SK-N-SH (cell line): ENCODE measurements around the gene GSTM4. TPM values are rescaled to one million over a fixed set of nuclear protein-coding genes. Genes with fewer than 3 reads are reported as not detected.

Source experiments
- CTCF ChIA-PET: fragments of 300-600, 350-600 bp; formaldehyde crosslinking; extraction: SDS; loops from one replicate; lab custom pipeline; 2021; lab: Yijun Ruan, JAX
- POLR2A ChIA-PET: fragments of 350-600 bp; sonication (Branson Sonifier 250); formaldehyde crosslinking; extraction: SDS; loops from one replicate; lab custom pipeline; 2020; ENCODE audit warnings: antibody characterized with exemption, inconsistent platforms; lab: Yijun Ruan, JAX
- DNase-seq: peaks from one replicate; pipeline ENCODE4 v3.0.0; 2012
- H2AFZ ChIP-seq: fragments of 200-600 bp; sonication (generic); 2 replicates; pipeline ENCODE4 v1.8.1; 2016; ENCODE audit warnings: antibody characterized with exemption, mild to moderate bottlenecking, low read depth
- H3F3A ChIP-seq: fragments of 200-600 bp; sonication (generic); replicated peaks from 2 replicates; pipeline ENCODE3; 2016; ENCODE audit warnings: antibody characterized with exemption, mild to moderate bottlenecking; ENCODE audit not compliant: insufficient read depth
- H3K27ac ChIP-seq, 2 experiments: fragments of 200-500 bp in 1 of 2; fragments of 200-600 bp in 1 of 2; sonication (Bioruptor generic) in 1 of 2; sonication (generic), shearing (Covaris generic) in 1 of 2; 2 replicates each; pipeline versions ENCODE4 v1.5.1 to v1.6.1; 2014 to 2016; ENCODE audit warnings: low read depth in 2 of 2, inconsistent platforms in 1 of 2, low read length in 1 of 2, mild to moderate bottlenecking in 1 of 2, mixed read lengths in 1 of 2
- H3K27me3 ChIP-seq: fragments of 200-600 bp; sonication (generic), shearing (Covaris generic); 2 replicates; pipeline ENCODE4 v1.6.1; 2016; ENCODE audit warnings: mixed run types; ENCODE audit not compliant: insufficient read depth
- H3K36me3 ChIP-seq, 2 experiments: fragments of 200-500 bp in 1 of 2; fragments of 200-600 bp in 1 of 2; sonication (Bioruptor generic) in 1 of 2; sonication (generic) in 1 of 2; replicated peaks in 1 of 2; 2 replicates each; pipeline versions ENCODE3 to v1.5.1; 2014 to 2016; ENCODE audit warnings: low read length in 1 of 2, mild to moderate bottlenecking in 1 of 2; ENCODE audit not compliant: insufficient read depth in 2 of 2, control insufficient read depth in 1 of 2
- H3K4me1 ChIP-seq, 2 experiments: fragments of 200-500 bp in 1 of 2; fragments of 200-600 bp in 1 of 2; sonication (Bioruptor generic) in 1 of 2; sonication (generic), shearing (Covaris generic) in 1 of 2; 2 replicates each; pipeline versions ENCODE4 v1.5.1 to v1.6.1; 2014 to 2016; ENCODE audit warnings: low read depth in 1 of 2, low read length in 1 of 2, mixed run types in 1 of 2; ENCODE audit not compliant: insufficient read depth in 2 of 2, control insufficient read depth in 1 of 2
- H3K4me2 ChIP-seq: fragments of 200-600 bp; sonication (generic), shearing (Covaris generic); 2 replicates; pipeline ENCODE4 v1.6.1; 2017; ENCODE audit warnings: mixed run types
- H3K4me3 ChIP-seq, 2 experiments: fragments of 200-500 bp in 1 of 2; fragments of 200-600 bp in 1 of 2; sonication (Bioruptor generic) in 1 of 2; sonication (generic), shearing (Covaris generic) in 1 of 2; 2 replicates each; pipeline versions ENCODE4 v1.5.1 to v1.8.1; 2014 to 2016; ENCODE audit warnings: low read depth in 2 of 2, inconsistent platforms in 1 of 2, low read length in 1 of 2, mild to moderate bottlenecking in 1 of 2, mixed read lengths in 1 of 2, moderate library complexity in 1 of 2
- H3K79me2 ChIP-seq: fragments of 200-600 bp; sonication (generic); 2 replicates; pipeline ENCODE4 v1.8.1; 2017; ENCODE audit warnings: mild to moderate bottlenecking; ENCODE audit not compliant: insufficient read depth
- H3K9ac ChIP-seq: fragments of 200-600 bp; sonication (generic); 2 replicates; pipeline ENCODE4 v1.6.1; 2017; ENCODE audit warnings: mixed run types
- H3K9me2 ChIP-seq: fragments of 200-600 bp; sonication (generic); 2 replicates; pipeline ENCODE4 v1.6.1; 2017; ENCODE audit warnings: mixed run types
- H3K9me3 ChIP-seq: fragments of 200-600 bp; sonication (generic); 2 replicates; pipeline ENCODE4 v1.6.1; 2017; ENCODE audit warnings: mixed run types, mild to moderate bottlenecking, moderate library complexity
- H4K20me1 ChIP-seq: fragments of 200-600 bp; sonication (generic); 2 replicates; pipeline ENCODE4 v1.6.1; 2017; ENCODE audit warnings: mild to moderate bottlenecking, mixed run types; ENCODE audit not compliant: insufficient read depth
- CHD2 ChIP-seq: fragments of 150-350 bp; IDR thresholded peaks from 2 replicates; pipeline ENCODE4 v1.6.1; 2018; ENCODE audit warnings: low read length; ENCODE audit not compliant: partially characterized antibody
- ELF1 ChIP-seq: IDR thresholded peaks from 2 replicates; pipeline ENCODE4 v1.4.0; 2012
- EP300 ChIP-seq, 2 experiments: IDR thresholded peaks; 2 replicates each; pipeline versions ENCODE4 v1.4.0 to v1.6.1; 2012; ENCODE audit warnings: borderline replicate concordance in 1 of 2, low read depth in 1 of 2, low read length in 1 of 2
- EZH2phosphoT487 ChIP-seq: fragments of 200-600 bp; sonication (generic); IDR thresholded peaks from 2 replicates; pipeline ENCODE4 v1.6.1; 2017; ENCODE audit warnings: low read depth, mixed run types, mild to moderate bottlenecking, antibody characterized with exemption, moderate library complexity, borderline replicate concordance
- FOXJ3 ChIP-seq: sonication (generic); formaldehyde crosslinking; IDR thresholded peaks from 2 replicates; pipeline ENCODE4 v1.5.1; 2020; ENCODE audit warnings: mild to moderate bottlenecking, missing genetic modification reagents
- FOXM1 ChIP-seq: IDR thresholded peaks from 2 replicates; pipeline ENCODE4 v1.4.0; 2012; ENCODE audit warnings: low read depth, mild to moderate bottlenecking
- GATA2 ChIP-seq: sonication (generic); formaldehyde crosslinking; IDR thresholded peaks from 2 replicates; pipeline ENCODE4 v1.5.0; 2020; ENCODE audit warnings: mild to moderate bottlenecking, missing genetic modification reagents
- JUND ChIP-seq: IDR thresholded peaks from 2 replicates; pipeline ENCODE4 v1.4.0; 2012
- MEF2A ChIP-seq: IDR thresholded peaks from 2 replicates; pipeline ENCODE4 v1.4.0; 2012; ENCODE audit warnings: low read depth, borderline replicate concordance
- RAD21 ChIP-seq: IDR thresholded peaks from 2 replicates; pipeline ENCODE4 v1.6.1; 2012; ENCODE audit warnings: mild to moderate bottlenecking, low read length
- RCOR1 ChIP-seq: fragments of 150-350 bp; IDR thresholded peaks from 2 replicates; pipeline ENCODE4 v1.6.1; 2017; ENCODE audit warnings: antibody characterized with exemption, low read length
- SMC3 ChIP-seq: IDR thresholded peaks from 2 replicates; pipeline ENCODE4 v1.6.1; 2012; ENCODE audit warnings: low read depth, low read length, improper control_type of control experiment
- TAF1 ChIP-seq: IDR thresholded peaks from 2 replicates; pipeline ENCODE4 v1.6.1; 2012; ENCODE audit warnings: low read depth, mild to moderate bottlenecking, low read length, moderate library complexity, borderline replicate concordance
- TEAD4 ChIP-seq: IDR thresholded peaks from 2 replicates; pipeline ENCODE4 v1.4.0; 2012; ENCODE audit warnings: mild to moderate bottlenecking, borderline replicate concordance; ENCODE audit not compliant: insufficient read depth
- YY1 ChIP-seq: IDR thresholded peaks from 2 replicates; pipeline ENCODE4 v1.4.0; 2012; ENCODE audit warnings: low read depth, mild to moderate bottlenecking
- WGBS: methylation state at CpG from one replicate; pipeline ENCODE4 v1.1.6; 2017; ENCODE audit warnings: low lambda C conversion rate; 5-methylcytosine and 5-hydroxymethylcytosine counted together
- polyA plus RNA-seq, 3 experiments: library from polyadenylated mRNA; depleted of rRNA; stranded (reverse); fragments of >200 nt; gene quantifications; 2 replicates each; pipeline ENCODE4 v1.2.3, GENCODE V29; 2012
- TF ChIP-seq, protein P1 (sequence below): fragments of 200-600 bp; sonication (generic); IDR thresholded peaks from 2 replicates; pipeline ENCODE4 v1.6.1; 2017; ENCODE audit warnings: antibody characterized with exemption, mild to moderate bottlenecking, moderate library complexity
- TF ChIP-seq, protein P2 (sequence below): IDR thresholded peaks from 2 replicates; pipeline ENCODE4 v1.4.0; 2012; ENCODE audit warnings: low read depth
- TF ChIP-seq, protein P3 (sequence below): IDR thresholded peaks from 2 replicates; pipeline ENCODE4 v1.4.0; 2012; ENCODE audit warnings: low read depth, borderline replicate concordance

The GSTM4 gene
- polyA plus RNA-seq, 1 of the 3 experiments (the other 2 are of a cell fraction) = 34.2 TPM

DNA sequence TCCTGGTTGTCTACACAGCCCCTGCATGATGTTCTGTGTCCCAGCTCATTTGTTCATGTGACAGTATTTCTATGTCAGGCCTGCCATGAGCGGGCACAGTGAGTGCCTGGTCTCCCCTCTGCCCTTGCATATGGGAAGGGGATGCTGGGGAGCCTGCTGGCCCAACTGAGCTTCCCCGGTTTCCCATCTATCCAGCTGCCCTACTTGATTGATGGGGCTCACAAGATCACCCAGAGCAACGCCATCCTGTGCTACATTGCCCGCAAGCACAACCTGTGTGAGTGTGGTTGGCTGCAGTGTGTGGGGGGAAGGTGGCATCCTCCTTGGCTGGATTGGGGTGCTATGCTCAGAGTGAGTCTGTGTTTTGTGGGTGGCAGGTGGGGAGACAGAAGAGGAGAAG lies 1.5 kb downstream of the GSTM4 start:
- CTCF ChIA-PET = interaction anchor here (0.9 to 4.0 kb wide), 8 partner anchors 9 to 327 kb away, joined by 3 to 29 read pairs (median 4); partner anchors contain the start of genes AHCYL1 and GSTM2
- POLR2A ChIA-PET = interaction anchor here (3.3 kb wide), 1 partner anchor 109 kb away, joined by 13 read pairs; the partner anchor contains the start of gene GNAI3

DNA sequence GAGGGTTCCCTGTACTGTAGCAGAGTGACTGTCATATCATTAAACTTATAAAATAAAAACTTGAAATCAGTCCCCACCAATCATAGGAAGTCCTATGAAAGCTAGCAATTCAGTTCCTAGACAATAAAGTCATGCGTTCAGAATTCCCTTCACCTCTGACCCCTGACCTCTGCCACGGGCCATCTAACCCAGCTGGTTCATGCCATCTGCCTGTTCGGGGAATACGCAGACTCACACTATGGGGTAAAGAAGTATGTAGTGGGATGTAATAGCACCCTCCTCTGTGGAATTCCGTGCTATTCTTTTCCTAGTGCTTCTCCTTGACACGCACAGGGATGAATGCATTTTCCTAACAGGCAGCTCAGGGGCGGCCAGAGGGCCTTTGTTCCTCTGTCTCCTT lies 2.1 kb downstream of the GSTM4 start:
- CTCF ChIA-PET = interaction anchor here (0.8 to 4.0 kb wide), 7 partner anchors 8 to 327 kb away, joined by 3 to 29 read pairs (median 3); partner anchors contain the start of genes AHCYL1 and GSTM2
- H3F3A ChIP-seq = no peaks in the 10 kb centered on the region
- DNase-seq = no peak
- H3K9me2 ChIP-seq = no peaks in the 10 kb centered on the region
- POLR2A ChIA-PET = no interaction called here
- no peaks in the 10 kb centered on the region for H4K20me1 ChIP-seq
- peaks cover 0 to 10% of the 10 kb centered on the region in 2 experiments for H3K36me3 ChIP-seq
- H3K4me1 ChIP-seq = peaks cover 7 to 12% of the 10 kb centered on the region in 2 experiments; a peak in 2 of 4 replicates
- no peak for TF ChIP-seq EZH2phosphoT487
- TF ChIP-seq, protein P1, sequence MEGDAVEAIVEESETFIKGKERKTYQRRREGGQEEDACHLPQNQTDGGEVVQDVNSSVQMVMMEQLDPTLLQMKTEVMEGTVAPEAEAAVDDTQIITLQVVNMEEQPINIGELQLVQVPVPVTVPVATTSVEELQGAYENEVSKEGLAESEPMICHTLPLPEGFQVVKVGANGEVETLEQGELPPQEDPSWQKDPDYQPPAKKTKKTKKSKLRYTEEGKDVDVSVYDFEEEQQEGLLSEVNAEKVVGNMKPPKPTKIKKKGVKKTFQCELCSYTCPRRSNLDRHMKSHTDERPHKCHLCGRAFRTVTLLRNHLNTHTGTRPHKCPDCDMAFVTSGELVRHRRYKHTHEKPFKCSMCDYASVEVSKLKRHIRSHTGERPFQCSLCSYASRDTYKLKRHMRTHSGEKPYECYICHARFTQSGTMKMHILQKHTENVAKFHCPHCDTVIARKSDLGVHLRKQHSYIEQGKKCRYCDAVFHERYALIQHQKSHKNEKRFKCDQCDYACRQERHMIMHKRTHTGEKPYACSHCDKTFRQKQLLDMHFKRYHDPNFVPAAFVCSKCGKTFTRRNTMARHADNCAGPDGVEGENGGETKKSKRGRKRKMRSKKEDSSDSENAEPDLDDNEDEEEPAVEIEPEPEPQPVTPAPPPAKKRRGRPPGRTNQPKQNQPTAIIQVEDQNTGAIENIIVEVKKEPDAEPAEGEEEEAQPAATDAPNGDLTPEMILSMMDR = no peak
- TF ChIP-seq GATA2 (CRISPR knock-in tag) = no peak
- no peak for TF ChIP-seq EP300 (IDR thresholded peaks at IDR 0.05; ENCODE audit: borderline replicate concordance in 1 of 2, low read depth in 1 of 2, low read length in 1 of 2)
- TF ChIP-seq YY1 = no peak
- TF ChIP-seq TEAD4 = no peak
- no peak overlapping the region for H3K9ac ChIP-seq
- H3K4me2 ChIP-seq = no peak overlapping the region
- H3K27me3 ChIP-seq = no peaks in the 10 kb centered on the region
- no peak overlapping the region for H2AFZ ChIP-seq
- 93% methylated on average over 7 of the region's 7 CpGs for WGBS
- H3K9me3 ChIP-seq = no peaks in the 10 kb centered on the region
- H3K27ac ChIP-seq = no peak overlapping the region
- no peak overlapping the region for H3K4me3 ChIP-seq
- H3K79me2 ChIP-seq = no peaks in the 10 kb centered on the region

More for the DNA sequence above, 1.5 kb downstream of the GSTM4 start:
- no peaks in the 10 kb centered on the region for H3F3A ChIP-seq
- WGBS = 98% methylated on average over 4 of the region's 4 CpGs
- H3K36me3 ChIP-seq = peaks cover 0 to 10% of the 10 kb centered on the region in 2 experiments
- TF ChIP-seq CHD2 (no peak), YY1 (no peak), SMC3 (no peak), RCOR1 (no peak), GATA2 (CRISPR knock-in tag) (no peak), ELF1 (no peak), MEF2A (no peak), TAF1 (no peak), RAD21 (no peak), TEAD4 (no peak), FOXM1 (no peak), FOXJ3 (CRISPR knock-in tag) (no peak), JUND (no peak)
- TF ChIP-seq, protein P2, sequence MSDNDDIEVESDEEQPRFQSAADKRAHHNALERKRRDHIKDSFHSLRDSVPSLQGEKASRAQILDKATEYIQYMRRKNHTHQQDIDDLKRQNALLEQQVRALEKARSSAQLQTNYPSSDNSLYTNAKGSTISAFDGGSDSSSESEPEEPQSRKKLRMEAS = no peak
- TF ChIP-seq, protein P3, sequence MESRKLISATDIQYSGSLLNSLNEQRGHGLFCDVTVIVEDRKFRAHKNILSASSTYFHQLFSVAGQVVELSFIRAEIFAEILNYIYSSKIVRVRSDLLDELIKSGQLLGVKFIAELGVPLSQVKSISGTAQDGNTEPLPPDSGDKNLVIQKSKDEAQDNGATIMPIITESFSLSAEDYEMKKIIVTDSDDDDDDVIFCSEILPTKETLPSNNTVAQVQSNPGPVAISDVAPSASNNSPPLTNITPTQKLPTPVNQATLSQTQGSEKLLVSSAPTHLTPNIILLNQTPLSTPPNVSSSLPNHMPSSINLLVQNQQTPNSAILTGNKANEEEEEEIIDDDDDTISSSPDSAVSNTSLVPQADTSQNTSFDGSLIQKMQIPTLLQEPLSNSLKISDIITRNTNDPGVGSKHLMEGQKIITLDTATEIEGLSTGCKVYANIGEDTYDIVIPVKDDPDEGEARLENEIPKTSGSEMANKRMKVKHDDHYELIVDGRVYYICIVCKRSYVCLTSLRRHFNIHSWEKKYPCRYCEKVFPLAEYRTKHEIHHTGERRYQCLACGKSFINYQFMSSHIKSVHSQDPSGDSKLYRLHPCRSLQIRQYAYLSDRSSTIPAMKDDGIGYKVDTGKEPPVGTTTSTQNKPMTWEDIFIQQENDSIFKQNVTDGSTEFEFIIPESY = no peak
- TF ChIP-seq, protein P1 = no peak
- no peak overlapping the region for H3K4me2 ChIP-seq
- H3K9me3 ChIP-seq = no peaks in the 10 kb centered on the region
- no peak for DNase-seq
- H3K79me2 ChIP-seq = no peaks in the 10 kb centered on the region
- no peaks in the 10 kb centered on the region for H4K20me1 ChIP-seq
- H3K27ac ChIP-seq = no peak overlapping the region
- peaks cover 9 to 12% of the 10 kb centered on the region in 2 experiments; a peak in 2 of 4 replicates for H3K4me1 ChIP-seq
- no peaks in the 10 kb centered on the region for H3K27me3 ChIP-seq
- no peak overlapping the region for H3K9ac ChIP-seq
- H3K9me2 ChIP-seq = no peaks in the 10 kb centered on the region
- no peak overlapping the region for H2AFZ ChIP-seq
- H3K4me3 ChIP-seq = no peak overlapping the region
